ENCODE measurements around the gene HOXD8.

The HOXD8 gene

GRCh38 chr2:176147800-176148496 lies 18.4 kb downstream of the HOXD8 start:
- no peak for DNase-seq (ENCODE audit: low spot score)

GRCh38 chr2:176148751-176149421 lies 19.4 kb downstream of the HOXD8 start:
- DNase-seq (ENCODE audit: low spot score) = no peak

- DNase-seq (ENCODE audit: low spot score) = no peak
Measured at GRCh38 chr2:176149481-176149938, 20.0 kb downstream of the HOXD8 start.

GRCh38 chr2:176149939-176150583 lies 20.6 kb downstream of the HOXD8 start:
- no peak for DNase-seq (ENCODE audit: low spot score)

- DNase-seq (ENCODE audit: low spot score) = no peak
Measured at GRCh38 chr2:176150584-176151441, 21.3 kb downstream of the HOXD8 start.

- DNase-seq (ENCODE audit: low spot score) = no peak
Measured at GRCh38 chr2:176151442-176152287, 22.2 kb downstream of the HOXD8 start, which contains the start of gene HOXD4. HOXD4 (plus strand) TSS chr2:176151550; CDS start chr2:176151634, 84 bp downstream.

GRCh38 chr2:176152350-176153181 lies 23.1 kb downstream of the HOXD8 start:
- DNase-seq (ENCODE audit: low spot score) = no peak

GRCh38 chr2:176154576-176155252 lies 25.2 kb downstream of the HOXD8 start:
- no peak for DNase-seq (ENCODE audit: low spot score)

GRCh38 chr2:176155356-176156044 lies 26.0 kb downstream of the HOXD8 start:
- DNase-seq (ENCODE audit: low spot score) = no peak

GRCh38 chr2:176156301-176156806 lies 26.8 kb downstream of the HOXD8 start:
- no peak for DNase-seq (ENCODE audit: low spot score)

GRCh38 chr2:176156807-176157498 lies 27.4 kb downstream of the HOXD8 start, which contains the start of gene HOXD3:
HOXD3 (plus strand) TSS chr2:176157307; CDS start chr2:176169115, 11,808 bp downstream.
- DNase-seq (ENCODE audit: low spot score) = no peak

GRCh38 chr2:176157499-176158185 lies 28.1 kb downstream of the HOXD8 start:
- DNase-seq (ENCODE audit: low spot score) = no peak

GRCh38 chr2:176158186-176158591 lies 28.7 kb downstream of the HOXD8 start:
- DNase-seq (ENCODE audit: low spot score) = no peak

- DNase-seq (ENCODE audit: low spot score) = no peak
Measured at GRCh38 chr2:176158855-176159662, 29.6 kb downstream of the HOXD8 start.

- no peak for DNase-seq (ENCODE audit: low spot score)
Measured at GRCh38 chr2:176159663-176160250, 30.3 kb downstream of the HOXD8 start.
